Measurements from ENCODE around the gene CFAP97D1.

GRCh38 chr17:43768382-43768781 is 11.9 kb upstream of the CFAP97D1 start:
- TF ChIP-seq CTCF (IDR thresholded peaks at IDR 0.05) = no peak
- TF ChIP-seq POLR2A (IDR thresholded peaks at IDR 0.05) = no peak
